ENCODE data around the gene IL24.

DNA sequence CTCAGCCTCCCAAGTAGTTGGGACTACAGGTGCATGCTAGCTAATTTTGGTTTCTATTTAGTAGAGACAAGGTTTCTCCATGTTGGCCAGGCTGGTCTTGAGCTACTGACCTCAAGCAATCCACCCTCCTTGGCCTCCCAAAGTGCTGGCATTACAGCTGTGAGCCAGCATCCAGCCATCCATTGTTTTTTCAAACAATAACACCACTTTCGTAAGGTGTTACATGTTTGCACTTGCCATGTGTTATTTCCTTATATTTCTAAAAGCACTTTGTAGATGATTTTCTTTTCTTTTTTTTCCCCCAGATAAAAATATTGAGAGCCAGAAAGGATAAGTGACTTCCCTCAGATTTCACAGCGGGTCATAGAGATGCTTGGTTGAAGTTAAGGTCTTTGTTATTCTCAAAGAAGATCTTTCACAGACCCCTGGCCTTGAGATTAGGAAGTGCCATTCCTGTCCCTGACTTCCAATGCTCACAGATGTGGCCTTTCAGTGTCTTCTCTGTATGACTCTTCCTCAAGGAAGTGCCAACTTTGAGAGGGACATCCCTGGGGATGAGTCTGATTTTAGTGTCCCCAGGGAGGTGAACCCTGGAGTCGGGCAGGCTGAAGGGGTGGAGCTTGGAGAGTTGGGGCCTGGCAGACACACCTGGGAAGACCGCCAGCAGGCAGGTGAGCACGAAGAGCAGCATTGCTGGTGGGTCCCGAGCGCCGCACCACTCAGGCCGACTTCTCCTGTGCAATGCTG, 42.8 kb downstream of the IL24 start:
- TF ChIP-seq, protein P1, sequence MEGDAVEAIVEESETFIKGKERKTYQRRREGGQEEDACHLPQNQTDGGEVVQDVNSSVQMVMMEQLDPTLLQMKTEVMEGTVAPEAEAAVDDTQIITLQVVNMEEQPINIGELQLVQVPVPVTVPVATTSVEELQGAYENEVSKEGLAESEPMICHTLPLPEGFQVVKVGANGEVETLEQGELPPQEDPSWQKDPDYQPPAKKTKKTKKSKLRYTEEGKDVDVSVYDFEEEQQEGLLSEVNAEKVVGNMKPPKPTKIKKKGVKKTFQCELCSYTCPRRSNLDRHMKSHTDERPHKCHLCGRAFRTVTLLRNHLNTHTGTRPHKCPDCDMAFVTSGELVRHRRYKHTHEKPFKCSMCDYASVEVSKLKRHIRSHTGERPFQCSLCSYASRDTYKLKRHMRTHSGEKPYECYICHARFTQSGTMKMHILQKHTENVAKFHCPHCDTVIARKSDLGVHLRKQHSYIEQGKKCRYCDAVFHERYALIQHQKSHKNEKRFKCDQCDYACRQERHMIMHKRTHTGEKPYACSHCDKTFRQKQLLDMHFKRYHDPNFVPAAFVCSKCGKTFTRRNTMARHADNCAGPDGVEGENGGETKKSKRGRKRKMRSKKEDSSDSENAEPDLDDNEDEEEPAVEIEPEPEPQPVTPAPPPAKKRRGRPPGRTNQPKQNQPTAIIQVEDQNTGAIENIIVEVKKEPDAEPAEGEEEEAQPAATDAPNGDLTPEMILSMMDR (IDR thresholded peaks at IDR 0.05; ENCODE audit: low read depth, low read length, poor library complexity, severe bottlenecking) = no peak
- TF ChIP-seq EZH2phosphoT487 (IDR thresholded peaks at IDR 0.05; ENCODE audit: borderline replicate concordance, low read length) = no peak

All from DOHH2 (cell line).